Hepatocyte (in vitro differentiated cells): ENCODE measurements around the gene MYOF. TPM values are rescaled to one million over a fixed set of nuclear protein-coding genes. Genes with fewer than 3 reads are reported as not detected.

ENCODE experiments used
- DNase-seq: peaks from one replicate; pipeline ENCODE4 v3.0.0-alpha.2; 2016; ENCODE audit warnings: low spot score
- H2AFZ ChIP-seq: fragments of 200-600 bp; sonication (generic); 2 replicates; pipeline ENCODE4 v1.6.0; 2016; ENCODE audit warnings: antibody characterized with exemption, mild to moderate bottlenecking
- H3K27ac ChIP-seq: fragments of 200-600 bp; sonication (generic); 2 replicates; pipeline ENCODE4 v1.5.1; 2016; ENCODE audit warnings: mild to moderate bottlenecking
- H3K27me3 ChIP-seq: fragments of 200-600 bp; sonication (generic); 2 replicates; pipeline ENCODE4 v1.6.1; 2016
- H3K36me3 ChIP-seq: fragments of 200-600 bp; sonication (generic); replicated peaks from 2 replicates; pipeline ENCODE4 v1.5.1; 2016; ENCODE audit warnings: low read depth; ENCODE audit not compliant: insufficient read depth
- H3K4me1 ChIP-seq: fragments of 200-600 bp; sonication (generic); 2 replicates; pipeline ENCODE4 v1.5.1; 2016; ENCODE audit warnings: mild to moderate bottlenecking, moderate library complexity; ENCODE audit not compliant: insufficient read depth
- H3K4me2 ChIP-seq: fragments of 200-600 bp; sonication (generic); 2 replicates; pipeline ENCODE4 v1.6.0; 2016
- H3K4me3 ChIP-seq: fragments of 200-600 bp; sonication (generic); 2 replicates; pipeline ENCODE4 v1.5.1; 2016; ENCODE audit warnings: mild to moderate bottlenecking
- H3K79me2 ChIP-seq: fragments of 200-600 bp; sonication (generic); 2 replicates; pipeline ENCODE4 v1.6.0; 2017; ENCODE audit warnings: mild to moderate bottlenecking
- H3K9me2 ChIP-seq: fragments of 200-600 bp; sonication (generic); replicated peaks from 2 replicates; pipeline ENCODE4 v1.6.0; 2017; ENCODE audit warnings: mild to moderate bottlenecking; ENCODE audit not compliant: insufficient read depth
- H3K9me3 ChIP-seq: fragments of 200-600 bp; sonication (generic); 2 replicates; pipeline ENCODE4 v1.5.1; 2016; ENCODE audit warnings: low read depth, mild to moderate bottlenecking
- H4K20me1 ChIP-seq: fragments of 200-600 bp; sonication (generic); 2 replicates; pipeline ENCODE4 v1.6.0; 2016; ENCODE audit warnings: mild to moderate bottlenecking; ENCODE audit not compliant: insufficient read depth, poor library complexity, severe bottlenecking
- EZH2 ChIP-seq: fragments of 200-600 bp; sonication (generic); IDR thresholded peaks from 2 replicates; pipeline ENCODE4 v1.6.1; 2016; ENCODE audit warnings: antibody characterized with exemption, mild to moderate bottlenecking, borderline replicate concordance
- EZH2phosphoT487 ChIP-seq: fragments of 200-600 bp; sonication (generic); IDR thresholded peaks from one replicate; pipeline ENCODE4 v1.6.1; 2018; ENCODE audit warnings: antibody characterized with exemption, mild to moderate bottlenecking, low read depth, moderate library complexity; ENCODE audit not compliant: unreplicated experiment, severe bottlenecking
- WGBS: methylation state at CpG from one replicate; pipeline ENCODE4 v1.1.6; 2016; ENCODE audit warnings: low lambda C conversion rate; ENCODE audit errors: missing lambda C conversion rate; 5-methylcytosine and 5-hydroxymethylcytosine counted together
- polyA plus RNA-seq: library from polyadenylated mRNA; unstranded; fragments of >200 nt; fragmentation: Nextera tagmentation; extraction: Ambion mirVana; gene quantifications from 2 replicates; pipeline ENCODE4 v1.2.1, GENCODE V29; 2016
- total RNA-seq: library from RNA; depleted of rRNA; stranded (reverse); fragments of >200 nt; gene quantifications from 2 replicates; pipeline ENCODE4 v1.2.3, GENCODE V29; 2014
- TF ChIP-seq, protein P1 (sequence below): fragments of 200-600 bp; sonication (generic); IDR thresholded peaks from 2 replicates; pipeline ENCODE4 v1.5.1; 2016; ENCODE audit warnings: antibody characterized with exemption, mild to moderate bottlenecking; ENCODE audit not compliant: poor library complexity

MYOF gene
- total and polyA plus RNA-seq, 2 experiments from 2014 or later = 16.6 to 47.9 TPM

DNA sequence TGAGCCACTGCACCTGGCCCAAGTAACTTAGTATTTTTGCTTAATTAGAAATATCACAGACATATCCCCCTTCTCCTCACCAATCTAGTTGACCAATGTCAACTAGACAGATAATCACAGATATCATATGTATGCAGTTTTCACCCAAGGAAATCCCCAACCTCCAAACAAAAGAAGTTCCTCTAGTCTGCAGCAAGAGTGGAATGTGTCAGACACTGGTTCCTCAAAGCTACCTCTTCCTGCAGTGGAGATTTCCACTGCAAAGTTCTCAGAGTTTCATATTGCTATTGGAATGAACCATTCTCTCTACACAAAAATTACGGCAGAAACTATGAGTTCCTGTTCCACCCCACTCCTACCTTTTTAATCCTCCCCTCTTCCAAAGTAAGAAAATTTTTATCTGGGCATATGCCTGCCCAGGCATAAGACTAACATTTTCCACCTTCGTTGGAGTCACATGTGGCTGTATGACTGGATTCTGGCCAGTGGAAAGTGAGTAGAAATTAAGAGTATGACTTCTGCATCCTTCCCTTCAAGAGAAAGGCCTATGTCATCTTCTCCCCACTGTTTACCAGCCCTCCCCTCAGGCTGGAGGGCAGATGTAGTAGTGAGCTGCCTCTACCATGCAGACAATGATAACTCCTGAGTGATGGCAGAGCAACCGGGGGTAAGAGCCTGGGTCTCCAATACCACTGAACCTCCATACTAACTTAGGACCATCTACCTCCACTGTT is 103.0 kb downstream of the MYOF start:
- H3K4me3 ChIP-seq = no peak overlapping the region
- H3K27me3 ChIP-seq = no peaks in the 10 kb centered on the region
- no peaks in the 10 kb centered on the region for H3K9me2 ChIP-seq
- no peak overlapping the region for H2AFZ ChIP-seq
- no peaks in the 10 kb centered on the region for H3K36me3 ChIP-seq
- no peak overlapping the region for H3K4me2 ChIP-seq
- no peaks in the 10 kb centered on the region for H3K9me3 ChIP-seq
- TF ChIP-seq EZH2 (no peak), EZH2phosphoT487 (no peak)
- TF ChIP-seq, protein P1, sequence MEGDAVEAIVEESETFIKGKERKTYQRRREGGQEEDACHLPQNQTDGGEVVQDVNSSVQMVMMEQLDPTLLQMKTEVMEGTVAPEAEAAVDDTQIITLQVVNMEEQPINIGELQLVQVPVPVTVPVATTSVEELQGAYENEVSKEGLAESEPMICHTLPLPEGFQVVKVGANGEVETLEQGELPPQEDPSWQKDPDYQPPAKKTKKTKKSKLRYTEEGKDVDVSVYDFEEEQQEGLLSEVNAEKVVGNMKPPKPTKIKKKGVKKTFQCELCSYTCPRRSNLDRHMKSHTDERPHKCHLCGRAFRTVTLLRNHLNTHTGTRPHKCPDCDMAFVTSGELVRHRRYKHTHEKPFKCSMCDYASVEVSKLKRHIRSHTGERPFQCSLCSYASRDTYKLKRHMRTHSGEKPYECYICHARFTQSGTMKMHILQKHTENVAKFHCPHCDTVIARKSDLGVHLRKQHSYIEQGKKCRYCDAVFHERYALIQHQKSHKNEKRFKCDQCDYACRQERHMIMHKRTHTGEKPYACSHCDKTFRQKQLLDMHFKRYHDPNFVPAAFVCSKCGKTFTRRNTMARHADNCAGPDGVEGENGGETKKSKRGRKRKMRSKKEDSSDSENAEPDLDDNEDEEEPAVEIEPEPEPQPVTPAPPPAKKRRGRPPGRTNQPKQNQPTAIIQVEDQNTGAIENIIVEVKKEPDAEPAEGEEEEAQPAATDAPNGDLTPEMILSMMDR = no peak
- peaks cover 12% of the 10 kb centered on the region for H3K4me1 ChIP-seq
- H4K20me1 ChIP-seq = no peaks in the 10 kb centered on the region
- 90% methylated on average over 3 of the region's 3 CpGs for WGBS
- no peaks in the 10 kb centered on the region for H3K79me2 ChIP-seq
- no peak for DNase-seq
- H3K27ac ChIP-seq = no peak overlapping the region

DNA sequence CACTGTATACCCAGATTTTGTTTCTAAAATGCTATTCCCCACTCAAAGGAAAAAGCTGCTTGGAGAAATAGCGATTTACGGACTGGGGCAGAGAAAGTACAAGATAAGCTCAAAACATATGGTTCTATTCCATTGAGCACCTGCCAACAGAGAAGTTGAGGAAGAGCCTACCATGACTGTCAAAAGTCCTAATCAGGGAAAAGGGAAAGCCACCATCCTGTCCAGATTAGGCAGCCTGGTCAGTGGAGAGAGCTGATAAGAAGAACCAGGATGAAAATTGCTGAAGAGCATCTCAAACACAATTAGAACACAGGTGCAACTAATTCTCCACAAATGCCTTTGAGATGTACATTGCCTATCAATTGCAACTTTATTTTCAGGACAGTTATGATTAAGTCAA is 104.1 kb downstream of the MYOF start:
- no peak for TF ChIP-seq EZH2
- WGBS = 94% methylated on average over 2 of the region's 2 CpGs
- Histone ChIP-seq H3K9me2 (no peaks in the 10 kb centered on the region), H3K36me3 (no peaks in the 10 kb centered on the region), H3K9me3 (no peaks in the 10 kb centered on the region), H3K4me1 (peaks cover 12% of the 10 kb centered on the region), H3K79me2 (no peaks in the 10 kb centered on the region), H3K27me3 (no peaks in the 10 kb centered on the region), H3K4me2 (no peak overlapping the region), H3K27ac (peak overlapping the region; percentile 88), H2AFZ (no peak overlapping the region), H3K4me3 (no peak overlapping the region), H4K20me1 (no peaks in the 10 kb centered on the region)
- no peak for DNase-seq

DNA sequence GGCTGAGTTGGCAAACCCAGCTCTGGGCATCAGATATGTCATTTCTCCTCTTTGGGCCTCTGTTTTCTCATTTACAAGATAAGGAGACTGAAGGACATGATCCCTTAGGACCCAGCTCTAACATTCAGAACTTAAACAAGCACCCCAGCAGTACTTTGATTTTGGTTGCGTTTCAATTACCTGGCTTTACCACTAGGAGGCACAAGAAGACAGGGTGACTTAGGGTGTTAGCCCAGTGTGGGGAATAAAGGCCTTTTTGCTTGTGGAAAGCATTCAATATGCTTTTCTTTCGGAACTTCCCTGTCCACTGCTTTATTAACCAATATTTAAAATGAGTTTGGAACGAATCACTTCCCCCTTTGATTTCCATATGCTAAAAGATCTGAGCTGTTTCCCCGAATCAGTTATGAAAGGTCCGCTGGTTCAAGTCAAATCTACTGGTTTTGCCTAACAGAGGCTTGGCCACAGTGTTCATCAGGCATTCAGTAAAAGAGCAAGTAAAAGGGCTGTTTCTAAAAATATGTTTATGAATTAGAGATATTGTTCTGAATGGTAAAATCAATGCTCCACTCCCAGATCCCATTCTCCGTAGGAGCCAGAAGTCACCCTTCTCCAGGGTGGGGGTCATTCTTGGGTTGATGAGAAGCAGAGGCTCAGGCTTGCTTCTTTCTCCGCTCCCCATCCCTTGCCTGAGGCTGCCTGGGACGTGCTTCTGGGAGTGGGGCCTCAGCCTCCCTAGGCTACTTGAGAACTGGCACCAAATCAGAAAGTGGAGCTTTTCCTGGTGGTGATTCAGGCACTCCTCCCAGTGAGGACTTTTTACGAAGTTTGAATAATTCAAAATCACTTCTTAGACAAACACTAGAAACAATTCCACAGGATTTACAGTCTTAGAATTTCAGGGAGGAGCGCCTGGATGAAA is 105.5 kb downstream of the MYOF start:
- peaks cover 12% of the 10 kb centered on the region for H3K4me1 ChIP-seq
- H3K79me2 ChIP-seq = no peaks in the 10 kb centered on the region
- no peaks in the 10 kb centered on the region for H4K20me1 ChIP-seq
- TF ChIP-seq, protein P1 = peak; percentile 97
- TF ChIP-seq EZH2 = no peak
- no peak for TF ChIP-seq EZH2phosphoT487
- 37% methylated on average over 10 of the region's 10 CpGs for WGBS
- peak overlapping the region; percentile 64 for H3K4me2 ChIP-seq
- peak; percentile 87 for DNase-seq
- no peaks in the 10 kb centered on the region for H3K36me3 ChIP-seq
- no peaks in the 10 kb centered on the region for H3K27me3 ChIP-seq
- no peaks in the 10 kb centered on the region for H3K9me2 ChIP-seq
- H2AFZ ChIP-seq = peak overlapping the region; percentile 47
- H3K9me3 ChIP-seq = no peaks in the 10 kb centered on the region
- H3K4me3 ChIP-seq = no peak overlapping the region
- H3K27ac ChIP-seq = peak overlapping the region; percentile 88

DNA sequence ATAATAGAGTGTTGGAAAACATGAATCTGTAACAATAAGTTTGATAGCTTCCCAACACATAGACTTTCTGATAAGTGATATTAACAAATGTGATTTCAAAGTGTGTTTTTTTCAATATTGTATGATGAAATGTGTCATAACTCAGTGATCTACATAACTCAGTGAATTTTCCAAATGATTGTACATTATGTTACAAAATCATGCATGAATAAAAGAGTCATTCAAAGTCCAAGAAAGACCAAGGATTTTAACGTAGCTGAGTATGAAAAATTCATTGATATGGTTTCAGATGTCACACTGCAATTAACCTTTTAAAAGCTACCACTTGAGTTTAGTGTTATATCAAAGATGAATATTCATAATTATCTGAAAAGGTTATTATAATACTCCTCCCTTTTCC is 111.2 kb downstream of the MYOF start:
- H3K9me2 ChIP-seq = no peaks in the 10 kb centered on the region
- H3K9me3 ChIP-seq = no peaks in the 10 kb centered on the region
- no peaks in the 10 kb centered on the region for H4K20me1 ChIP-seq
- no peak for TF ChIP-seq EZH2phosphoT487
- TF ChIP-seq, protein P1 = no peak
- TF ChIP-seq EZH2 = no peak
- H3K27me3 ChIP-seq = no peaks in the 10 kb centered on the region
- WGBS = 79% methylated on average over 1 of the region's 1 CpG
- no peak overlapping the region for H3K27ac ChIP-seq
- no peak overlapping the region for H3K4me3 ChIP-seq
- H3K4me1 ChIP-seq = no peaks in the 10 kb centered on the region
- H2AFZ ChIP-seq = no peak overlapping the region
- no peaks in the 10 kb centered on the region for H3K79me2 ChIP-seq
- DNase-seq = no peak
- H3K36me3 ChIP-seq = no peaks in the 10 kb centered on the region
- H3K4me2 ChIP-seq = no peak overlapping the region
